Mesendoderm (in vitro differentiated cells): Measurements from ENCODE around the gene SEC31B.

Source experiments
- DNase-seq: peaks from one replicate; pipeline ENCODE4 v3.0.0; 2013
- H2AK5ac ChIP-seq: 2 replicates; pipeline ENCODE4 v1.6.1; 2013; ENCODE audit warnings: low read length, inconsistent platforms
- H2BK120ac ChIP-seq: 2 replicates; pipeline ENCODE4 v1.6.1; 2013; ENCODE audit warnings: low read depth, mild to moderate bottlenecking, low read length, moderate library complexity, mixed read lengths
- H2BK15ac ChIP-seq: replicated peaks from 2 replicates; pipeline ENCODE4 v1.6.1; 2013; ENCODE audit warnings: low read depth, mild to moderate bottlenecking, moderate library complexity
- H2BK5ac ChIP-seq: 2 replicates; pipeline ENCODE4 v1.6.1; 2013; ENCODE audit warnings: low read length, inconsistent platforms
- H3K18ac ChIP-seq: 2 replicates; pipeline ENCODE4 v1.6.1; 2013; ENCODE audit warnings: mild to moderate bottlenecking, low read length, mixed read lengths
- H3K23ac ChIP-seq: one replicate; pipeline ENCODE4 v1.6.1; 2013; ENCODE audit warnings: low read length
- H3K27ac ChIP-seq: 2 replicates; pipeline ENCODE4 v1.5.1; 2013; ENCODE audit warnings: low read depth, mild to moderate bottlenecking, inconsistent platforms, low read length, moderate library complexity
- H3K27me3 ChIP-seq: 2 replicates; pipeline ENCODE4 v1.6.1; 2013; ENCODE audit warnings: low read length, control low read depth, mild to moderate bottlenecking, inconsistent platforms; ENCODE audit not compliant: insufficient read depth, poor library complexity
- H3K36me3 ChIP-seq: 2 replicates; pipeline ENCODE4 v1.6.1; 2013; ENCODE audit warnings: low read length, inconsistent platforms; ENCODE audit not compliant: control insufficient read depth, insufficient read depth
- H3K4ac ChIP-seq: one replicate; pipeline ENCODE4 v1.6.1; 2013; ENCODE audit warnings: low read depth, mild to moderate bottlenecking, low read length, moderate library complexity
- H3K4me1 ChIP-seq: 2 replicates; pipeline ENCODE4 v1.6.1; 2013; ENCODE audit warnings: low read depth, low read length, inconsistent platforms; ENCODE audit not compliant: control insufficient read depth
- H3K4me2 ChIP-seq: 2 replicates; pipeline ENCODE4 v1.6.1; 2013; ENCODE audit warnings: low read length
- H3K4me3 ChIP-seq: 2 replicates; pipeline ENCODE4 v1.5.1; 2013; ENCODE audit warnings: mild to moderate bottlenecking, low read length
- H3K56ac ChIP-seq: one replicate; pipeline ENCODE4 v1.6.1; 2013; ENCODE audit warnings: low read length
- H3K79me1 ChIP-seq: 2 replicates; pipeline ENCODE4 v1.6.1; 2013; ENCODE audit warnings: low read length, inconsistent platforms
- H3K79me2 ChIP-seq: 2 replicates; pipeline ENCODE4 v1.6.1; 2013; ENCODE audit warnings: mild to moderate bottlenecking, low read length; ENCODE audit not compliant: control insufficient read depth, insufficient read depth
- H3K9ac ChIP-seq: 2 replicates; pipeline ENCODE4 v1.6.1; 2013; ENCODE audit warnings: low read length, inconsistent platforms
- H4K5ac ChIP-seq: one replicate; pipeline ENCODE4 v1.6.1; 2013; ENCODE audit warnings: low read length
- H4K8ac ChIP-seq: one replicate; pipeline ENCODE4 v1.6.1; 2013; ENCODE audit warnings: low read depth, mild to moderate bottlenecking, control low read depth, low read length, moderate library complexity
- WGBS: extraction: QIAGEN DNeasy Blood & Tissue Kit; methylation state at CpG from one replicate; pipeline ENCODE4 v1.1.7; 2013; ENCODE audit warnings: low lambda C conversion rate, missing lambda C conversion rate; ENCODE audit not compliant: insufficient coverage; ENCODE audit errors: extremely low coverage; 5-methylcytosine and 5-hydroxymethylcytosine counted together

SEC31B gene

DNA sequence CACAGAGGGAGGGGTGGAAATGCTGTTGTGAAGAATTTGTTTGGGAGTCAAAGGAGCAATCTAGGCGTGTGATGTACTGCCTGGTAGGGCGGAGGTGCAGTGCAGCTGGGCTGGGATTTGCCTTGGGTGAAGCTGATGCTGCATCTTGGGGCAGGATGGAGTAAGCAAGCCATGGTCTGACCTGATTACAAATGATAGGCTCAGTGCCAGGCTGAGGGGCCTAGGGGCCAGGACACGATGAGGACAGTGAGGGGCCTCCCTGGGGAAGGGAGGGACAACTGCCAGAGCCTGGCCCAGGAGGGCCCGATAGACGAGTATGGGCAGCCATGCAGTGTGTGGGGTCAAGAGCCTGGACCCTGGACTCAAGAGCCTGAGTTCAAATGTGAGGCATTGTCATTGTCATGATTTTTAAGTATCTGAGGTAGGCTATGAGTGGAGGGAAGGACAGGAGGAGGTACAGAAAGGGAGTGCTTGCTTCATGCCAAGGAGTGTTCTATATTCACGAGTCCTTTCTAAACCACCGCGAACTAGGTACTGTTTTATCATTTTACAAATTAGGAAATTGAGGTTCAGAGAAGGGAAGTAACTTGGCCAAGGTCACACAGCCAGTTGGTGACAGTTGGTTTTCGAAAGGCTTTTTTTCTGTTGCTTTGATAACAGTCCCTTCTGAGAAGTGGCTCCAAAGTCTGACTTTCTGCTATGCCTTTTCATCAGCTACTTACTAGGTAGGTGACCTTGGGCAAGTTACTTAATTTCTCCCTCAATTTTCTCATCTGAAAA, 45.7 kb upstream of the SEC31B start:
- no peak overlapping the region for H3K23ac ChIP-seq
- DNase-seq, result no peak
- H2BK120ac ChIP-seq, result no peak overlapping the region
- no peak overlapping the region for H3K4me2 ChIP-seq
- peaks cover 4% of the 10 kb centered on the region for H3K4me1 ChIP-seq
- no peak overlapping the region for H3K56ac ChIP-seq
- H2AK5ac ChIP-seq, result no peak overlapping the region
- H3K18ac ChIP-seq, result no peak overlapping the region
- H3K27ac ChIP-seq, result no peak overlapping the region
- H2BK5ac ChIP-seq, result no peak overlapping the region
- no CpG with 5 or more reads among the region's 9 CpGs for WGBS
- no peak overlapping the region for H3K4ac ChIP-seq
- no peak overlapping the region for H4K8ac ChIP-seq
- H3K4me3 ChIP-seq, result no peak overlapping the region
- H3K79me2 ChIP-seq, result no peaks in the 10 kb centered on the region
- no peak overlapping the region for H4K5ac ChIP-seq
- no peaks in the 10 kb centered on the region for H3K79me1 ChIP-seq
- no peaks in the 10 kb centered on the region for H3K36me3 ChIP-seq
- no peak overlapping the region for H2BK15ac ChIP-seq
- H3K27me3 ChIP-seq, result no peaks in the 10 kb centered on the region
- no peak overlapping the region for H3K9ac ChIP-seq

DNA sequence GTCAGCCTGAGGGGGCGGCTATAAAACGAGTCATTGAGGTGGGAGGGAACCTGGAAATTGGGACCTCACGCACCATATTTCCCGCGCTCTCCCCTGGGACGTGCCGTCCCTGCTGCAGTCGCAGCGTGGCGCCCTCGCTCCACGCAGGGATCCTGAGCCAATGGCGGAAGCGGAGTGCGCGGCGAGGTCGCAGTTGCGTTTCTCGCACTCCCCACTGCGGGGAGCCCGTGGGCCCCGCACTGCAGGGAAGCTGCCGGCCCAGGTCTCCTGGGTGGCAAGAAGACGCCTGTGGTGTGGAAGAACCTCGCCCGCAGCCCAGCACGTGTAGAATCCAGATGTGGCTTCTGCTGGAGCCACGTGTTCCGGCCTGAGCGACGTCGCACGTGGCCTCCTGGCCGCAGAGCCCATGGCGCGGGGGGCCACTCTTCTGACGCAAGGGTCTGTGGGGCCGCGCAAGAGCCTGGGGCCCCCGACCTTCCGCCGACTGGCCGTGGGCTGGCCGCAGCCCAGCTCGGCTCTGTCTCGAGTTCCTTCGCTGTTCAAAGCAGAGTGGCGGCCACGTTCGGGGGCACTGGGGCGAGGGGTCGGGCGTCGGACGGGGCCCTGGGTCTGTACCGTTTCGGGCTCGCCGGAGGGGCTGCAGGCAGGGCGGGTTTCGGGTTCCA, 42.5 kb upstream of the SEC31B start:
- no peak overlapping the region for H3K4me2 ChIP-seq
- WGBS, result no CpG with 5 or more reads among the region's 62 CpGs
- no peak overlapping the region for H2AK5ac ChIP-seq
- H3K79me1 ChIP-seq, result no peaks in the 10 kb centered on the region
- no peaks in the 10 kb centered on the region for H3K79me2 ChIP-seq
- H3K4me3 ChIP-seq, result no peak overlapping the region
- H3K23ac ChIP-seq, result no peak overlapping the region
- H3K56ac ChIP-seq, result no peak overlapping the region
- H3K4ac ChIP-seq, result no peak overlapping the region
- no peaks in the 10 kb centered on the region for H3K27me3 ChIP-seq
- H2BK15ac ChIP-seq, result no peak overlapping the region
- H3K27ac ChIP-seq, result no peak overlapping the region
- peak overlapping the region; percentile 20 for H3K9ac ChIP-seq
- no peak overlapping the region for H2BK5ac ChIP-seq
- H3K36me3 ChIP-seq, result no peaks in the 10 kb centered on the region
- no peak overlapping the region for H4K8ac ChIP-seq
- H4K5ac ChIP-seq, result no peak overlapping the region
- peak; percentile 74 for DNase-seq
- H3K4me1 ChIP-seq, result no peaks in the 10 kb centered on the region
- H3K18ac ChIP-seq, result no peak overlapping the region
- no peak overlapping the region for H2BK120ac ChIP-seq

DNA sequence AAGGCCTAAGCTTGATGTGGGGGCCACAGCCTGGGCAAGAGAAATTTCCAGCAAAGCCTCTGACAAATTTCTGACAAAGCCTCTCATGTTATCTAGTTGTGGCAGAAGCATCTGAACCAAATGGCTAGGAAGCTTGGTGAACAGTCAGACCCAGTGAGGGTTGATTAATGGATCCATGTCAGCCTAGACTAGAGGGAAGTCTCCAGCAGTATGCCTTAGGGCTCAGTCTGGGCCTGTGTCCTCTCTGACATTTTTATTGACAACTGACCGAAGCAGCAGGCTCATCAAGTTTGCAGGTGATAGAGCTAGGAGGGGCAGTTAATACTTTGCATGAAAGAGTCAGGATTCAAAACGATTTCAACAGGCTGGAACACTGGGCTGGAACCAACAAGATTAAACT, 41.3 kb upstream of the SEC31B start:
- H3K4me2 ChIP-seq, result no peak overlapping the region
- no CpG with 5 or more reads among the region's 2 CpGs for WGBS

DNA sequence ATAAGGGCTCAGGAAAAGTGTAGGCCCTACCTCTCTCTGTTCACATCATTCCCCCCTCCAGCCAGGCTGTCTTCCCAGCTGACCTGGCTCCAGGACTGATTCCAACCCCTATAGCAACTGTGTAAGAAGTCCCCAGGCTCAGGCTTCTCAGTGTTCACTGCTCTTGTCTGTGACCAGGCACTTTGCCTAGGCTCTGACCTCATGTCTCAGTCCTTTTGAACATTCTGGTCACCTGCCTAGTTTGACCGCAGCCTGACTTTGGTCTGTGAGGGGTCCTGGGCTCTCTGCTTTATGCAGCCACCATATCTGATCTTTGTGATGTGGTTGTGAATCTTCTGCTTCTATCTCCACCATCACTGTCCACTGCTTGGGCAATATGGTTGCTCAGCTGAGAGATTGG, 40.6 kb upstream of the SEC31B start:
- H2AK5ac ChIP-seq, result no peak overlapping the region
- H3K27me3 ChIP-seq, result no peaks in the 10 kb centered on the region
- H3K56ac ChIP-seq, result no peak overlapping the region
- DNase-seq, result no peak
- H3K18ac ChIP-seq, result no peak overlapping the region
- no peak overlapping the region for H3K27ac ChIP-seq
- no peaks in the 10 kb centered on the region for H3K4me1 ChIP-seq
- WGBS, result no CpG with 5 or more reads among the region's 1 CpG
- peak overlapping the region; percentile 30 for H3K23ac ChIP-seq
- H2BK5ac ChIP-seq, result no peak overlapping the region
- no peak overlapping the region for H3K4ac ChIP-seq
- no peak overlapping the region for H4K5ac ChIP-seq
- no peaks in the 10 kb centered on the region for H3K79me1 ChIP-seq
- no peak overlapping the region for H2BK120ac ChIP-seq
- no peaks in the 10 kb centered on the region for H3K79me2 ChIP-seq
- no peak overlapping the region for H2BK15ac ChIP-seq
- no peak overlapping the region for H4K8ac ChIP-seq
- no peak overlapping the region for H3K9ac ChIP-seq
- no peaks in the 10 kb centered on the region for H3K36me3 ChIP-seq
- no peak overlapping the region for H3K4me2 ChIP-seq
- no peak overlapping the region for H3K4me3 ChIP-seq

More for the DNA sequence above, 41.3 kb upstream of the SEC31B start:
- no peak overlapping the region for H2BK120ac ChIP-seq
- no peaks in the 10 kb centered on the region for H3K79me2 ChIP-seq
- H3K56ac ChIP-seq, result no peak overlapping the region
- no peak overlapping the region for H4K5ac ChIP-seq
- H3K9ac ChIP-seq, result no peak overlapping the region
- H3K27me3 ChIP-seq, result no peaks in the 10 kb centered on the region
- H3K4ac ChIP-seq, result no peak overlapping the region
- H2AK5ac ChIP-seq, result no peak overlapping the region
- H3K79me1 ChIP-seq, result no peaks in the 10 kb centered on the region
- H3K4me3 ChIP-seq, result no peak overlapping the region
- H2BK5ac ChIP-seq, result no peak overlapping the region
- H2BK15ac ChIP-seq, result no peak overlapping the region
- no peak overlapping the region for H3K18ac ChIP-seq
- H3K36me3 ChIP-seq, result no peaks in the 10 kb centered on the region
- DNase-seq, result no peak
- H3K23ac ChIP-seq, result no peak overlapping the region
- H3K4me1 ChIP-seq, result no peaks in the 10 kb centered on the region
- H4K8ac ChIP-seq, result no peak overlapping the region
- no peak overlapping the region for H3K27ac ChIP-seq

DNA sequence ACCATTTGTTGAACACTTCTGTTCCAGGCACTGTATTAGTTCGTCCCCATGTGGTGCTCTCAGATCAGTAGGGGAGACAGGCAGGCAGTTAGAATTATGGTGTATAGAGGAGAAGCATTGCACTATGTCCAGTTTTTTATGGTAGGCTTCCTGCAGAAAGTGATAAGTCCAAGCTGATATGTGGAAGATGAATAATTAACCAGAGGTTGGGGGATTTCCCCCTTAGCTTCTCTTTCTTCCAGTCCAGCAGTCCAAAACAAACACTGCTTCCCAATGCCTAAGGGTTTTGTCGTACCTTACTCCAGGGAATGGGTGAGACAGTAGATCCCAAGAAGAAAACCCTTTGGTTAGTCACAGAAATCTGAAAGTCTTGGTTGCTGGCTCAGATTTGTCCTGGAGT, 35.2 kb upstream of the SEC31B start:
- WGBS, result no CpG with 5 or more reads among the region's 2 CpGs
- no peak overlapping the region for H3K18ac ChIP-seq
- H2BK15ac ChIP-seq, result no peak overlapping the region
- peaks cover 11% of the 10 kb centered on the region for H3K4me1 ChIP-seq
- H3K4me2 ChIP-seq, result no peak overlapping the region
- H3K36me3 ChIP-seq, result no peaks in the 10 kb centered on the region
- no peak overlapping the region for H4K5ac ChIP-seq
- no peak overlapping the region for H2AK5ac ChIP-seq
- no peak overlapping the region for H2BK120ac ChIP-seq
- H3K9ac ChIP-seq, result no peak overlapping the region
- no peak overlapping the region for H3K4ac ChIP-seq
- no peak overlapping the region for H4K8ac ChIP-seq
- no peak for DNase-seq
- no peak overlapping the region for H3K27ac ChIP-seq
- H3K27me3 ChIP-seq, result no peaks in the 10 kb centered on the region
- H3K4me3 ChIP-seq, result no peak overlapping the region
- H3K79me2 ChIP-seq, result no peaks in the 10 kb centered on the region
- no peak overlapping the region for H2BK5ac ChIP-seq
- H3K56ac ChIP-seq, result no peak overlapping the region
- no peak overlapping the region for H3K23ac ChIP-seq
- H3K79me1 ChIP-seq, result no peaks in the 10 kb centered on the region
